SU-DHL-6 (cell line): ENCODE results near the gene SELENOT.

Source experiments
- EZH2phosphoT487 ChIP-seq: fragments of 200-600 bp; sonication (generic), shearing (Covaris generic); conservative IDR thresholded peaks from 2 replicates; pipeline ENCODE4 v1.6.1; 2018; ENCODE audit warnings: mild to moderate bottlenecking, antibody characterized with exemption, low read length, moderate library complexity, mixed read lengths
- TF ChIP-seq, protein P1 (sequence below): fragments of 200-600 bp; sonication (generic); IDR thresholded peaks from one replicate; pipeline ENCODE4 v1.5.1; 2017; ENCODE audit warnings: antibody characterized with exemption, mild to moderate bottlenecking, low read length, moderate library complexity; ENCODE audit not compliant: insufficient read depth, poor library complexity, severe bottlenecking

DNA sequence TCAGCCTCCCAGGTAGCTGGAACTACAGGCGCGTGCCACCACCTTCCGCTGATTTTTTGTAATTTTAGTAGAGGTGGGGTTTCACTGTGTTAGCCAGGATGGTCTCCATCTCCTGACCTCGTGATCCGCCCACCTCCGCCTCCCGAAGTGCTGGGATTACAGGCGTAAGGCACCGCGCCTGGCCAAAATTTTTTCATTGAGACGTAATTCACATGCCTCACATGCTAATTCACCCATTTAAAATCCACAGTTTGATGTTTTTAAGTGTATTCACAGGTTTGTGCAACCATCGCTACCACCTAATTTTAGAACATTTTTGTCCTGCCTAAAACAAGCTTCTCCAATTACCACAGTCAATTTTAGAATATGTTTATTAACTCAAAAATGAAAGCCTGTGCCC, 37.1 kb downstream of the SELENOT start:
- TF ChIP-seq, protein P1, sequence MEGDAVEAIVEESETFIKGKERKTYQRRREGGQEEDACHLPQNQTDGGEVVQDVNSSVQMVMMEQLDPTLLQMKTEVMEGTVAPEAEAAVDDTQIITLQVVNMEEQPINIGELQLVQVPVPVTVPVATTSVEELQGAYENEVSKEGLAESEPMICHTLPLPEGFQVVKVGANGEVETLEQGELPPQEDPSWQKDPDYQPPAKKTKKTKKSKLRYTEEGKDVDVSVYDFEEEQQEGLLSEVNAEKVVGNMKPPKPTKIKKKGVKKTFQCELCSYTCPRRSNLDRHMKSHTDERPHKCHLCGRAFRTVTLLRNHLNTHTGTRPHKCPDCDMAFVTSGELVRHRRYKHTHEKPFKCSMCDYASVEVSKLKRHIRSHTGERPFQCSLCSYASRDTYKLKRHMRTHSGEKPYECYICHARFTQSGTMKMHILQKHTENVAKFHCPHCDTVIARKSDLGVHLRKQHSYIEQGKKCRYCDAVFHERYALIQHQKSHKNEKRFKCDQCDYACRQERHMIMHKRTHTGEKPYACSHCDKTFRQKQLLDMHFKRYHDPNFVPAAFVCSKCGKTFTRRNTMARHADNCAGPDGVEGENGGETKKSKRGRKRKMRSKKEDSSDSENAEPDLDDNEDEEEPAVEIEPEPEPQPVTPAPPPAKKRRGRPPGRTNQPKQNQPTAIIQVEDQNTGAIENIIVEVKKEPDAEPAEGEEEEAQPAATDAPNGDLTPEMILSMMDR = no peak
- TF ChIP-seq EZH2phosphoT487 = no peak
